Esophagus (tissue), 2 donors: ENCODE data around the gene CDC42BPA. TPM values are rescaled to one million over a fixed set of nuclear protein-coding genes. Genes with fewer than 3 reads are reported as not detected.

Experiments used
- H3K27ac ChIP-seq, 2 donors: one replicate each; pipeline ENCODE4 v1.5.1; 2013; ENCODE audit warnings: low read depth in 2 of 2, mild to moderate bottlenecking in 2 of 2, inconsistent platforms in 1 of 2, low read length in 1 of 2, moderate library complexity in 1 of 2
- H3K27me3 ChIP-seq, 2 donors: one replicate each; pipeline ENCODE4 v1.6.1; 2013; ENCODE audit warnings: low read length in 2 of 2, control low read depth in 1 of 2, mild to moderate bottlenecking in 1 of 2; ENCODE audit not compliant: insufficient read depth in 2 of 2, control insufficient read depth in 1 of 2
- H3K36me3 ChIP-seq, 2 donors: one replicate each; pipeline ENCODE4 v1.6.1; 2013; ENCODE audit warnings: low read length in 1 of 2; ENCODE audit not compliant: control insufficient read depth in 2 of 2, insufficient read depth in 2 of 2
- H3K4me1 ChIP-seq, 2 donors: one replicate each; pipeline ENCODE4 v1.6.1; 2013; ENCODE audit warnings: low read length in 1 of 2; ENCODE audit not compliant: control insufficient read depth in 2 of 2, insufficient read depth in 2 of 2
- H3K4me3 ChIP-seq, 2 donors: one replicate each; pipeline ENCODE4 v1.5.1; 2013; ENCODE audit warnings: low read length in 2 of 2, mild to moderate bottlenecking in 2 of 2, low read depth in 1 of 2, moderate library complexity in 1 of 2
- H3K9me3 ChIP-seq, 2 donors: one replicate each; pipeline ENCODE4 v1.6.1; 2013; ENCODE audit warnings: mild to moderate bottlenecking in 2 of 2, low read depth in 1 of 2, low read length in 1 of 2, moderate library complexity in 1 of 2; ENCODE audit not compliant: control insufficient read depth in 2 of 2, insufficient read depth in 1 of 2
- WGBS, 2 donors: extraction: QIAGEN DNeasy Blood & Tissue Kit; methylation state at CpG; one replicate each; pipeline ENCODE4 v1.1.7; 2013; 5-methylcytosine and 5-hydroxymethylcytosine counted together
- polyA plus RNA-seq, 2 donors: library from polyadenylated mRNA; stranded (reverse); fragments of 200-250 nt; gene quantifications; one replicate each; pipeline ENCODE4 v1.2.3, GENCODE V29; 2013
- donor health status: healthy with polysubstance abuse.
- donor health status: Bipolar disorder and iron deficiency.

CDC42BPA gene
- polyA plus RNA-seq, 2 donors: 2.5 to 3.6 TPM

DNA sequence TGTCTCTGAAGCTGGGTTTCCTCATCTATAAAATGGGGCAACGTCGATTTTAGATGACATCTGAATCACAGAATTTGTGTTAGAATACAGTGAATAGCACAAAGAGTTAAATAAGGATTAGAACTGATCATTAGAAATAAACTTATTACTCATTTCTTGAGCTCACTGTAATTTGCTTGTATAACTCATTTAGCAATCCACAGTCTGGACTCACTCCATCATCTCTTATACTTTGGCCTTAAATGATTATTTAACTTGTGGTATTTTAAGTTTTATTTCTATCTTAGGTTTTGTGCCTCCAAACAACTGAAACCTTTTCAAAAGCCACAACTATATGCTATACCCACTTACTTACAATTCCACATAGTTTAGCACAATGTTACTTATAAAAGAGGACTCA is 128.0 kb downstream of the CDC42BPA start:
- WGBS, 2 donors: 93 to 94% methylated on average over 2 of the region's 2 CpGs
- Histone ChIP-seq H3K9me3 (no peaks in the 10 kb centered on the region), H3K4me1 (no peaks in the 10 kb centered on the region), H3K4me3 (no peak overlapping the region), H3K36me3 (no peaks in the 10 kb centered on the region), H3K27ac (no peak overlapping the region), H3K27me3 (no peaks in the 10 kb centered on the region)

DNA sequence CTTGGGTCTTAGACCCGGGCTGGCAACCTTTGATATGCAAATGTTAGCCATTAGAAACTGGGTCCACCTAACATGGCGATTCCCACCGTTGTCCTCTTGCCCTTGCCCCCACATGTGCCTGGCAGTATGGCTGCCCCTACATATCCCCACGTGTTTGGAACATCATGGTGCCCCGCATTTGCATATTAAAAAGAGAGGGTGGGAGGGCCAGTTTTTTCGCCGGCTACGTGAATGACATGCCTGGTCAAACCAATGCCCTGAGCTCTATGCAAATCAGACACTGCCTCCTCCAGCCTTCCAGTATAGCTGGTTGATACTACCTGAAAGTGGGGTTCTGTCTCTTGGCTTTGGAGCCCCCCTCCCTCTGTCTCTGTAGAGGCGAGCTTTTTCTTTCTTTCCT is 133.0 kb downstream of the CDC42BPA start:
- Histone ChIP-seq H3K36me3 (no peaks in the 10 kb centered on the region), H3K4me3 (no peak overlapping the region), H3K4me1 (no peaks in the 10 kb centered on the region), H3K9me3 (no peaks in the 10 kb centered on the region), H3K27me3 (no peaks in the 10 kb centered on the region), H3K27ac (no peak overlapping the region)
- WGBS, 2 donors: 82 to 93% methylated on average over 9 of the region's 9 CpGs

DNA sequence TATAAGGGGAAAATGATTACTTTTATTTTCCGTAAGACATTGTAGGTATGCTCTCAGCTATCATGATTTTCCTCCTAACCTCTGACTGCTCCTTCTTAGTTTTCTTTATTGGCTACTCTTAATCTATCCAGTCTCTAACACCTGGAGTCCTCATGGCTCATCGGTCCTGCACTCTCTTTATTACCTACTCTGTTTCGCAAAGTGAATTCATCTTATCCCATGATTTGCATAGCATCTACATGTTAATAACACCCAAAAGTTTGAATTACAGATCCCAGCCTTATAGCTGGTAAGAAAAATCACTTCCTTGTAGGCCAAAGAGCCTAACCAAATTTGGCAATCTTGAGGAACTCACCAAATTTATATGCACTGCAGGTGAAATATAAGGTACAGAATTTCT is 136.3 kb downstream of the CDC42BPA start:
- WGBS, 2 donors: 93 to 98% methylated on average over 3 of the region's 3 CpGs
- H3K27ac ChIP-seq: no peak overlapping the region
- H3K4me1 ChIP-seq: no peaks in the 10 kb centered on the region
- no peaks in the 10 kb centered on the region for H3K36me3 ChIP-seq
- no peaks in the 10 kb centered on the region for H3K9me3 ChIP-seq
- H3K27me3 ChIP-seq: no peaks in the 10 kb centered on the region
- H3K4me3 ChIP-seq: no peak overlapping the region

DNA sequence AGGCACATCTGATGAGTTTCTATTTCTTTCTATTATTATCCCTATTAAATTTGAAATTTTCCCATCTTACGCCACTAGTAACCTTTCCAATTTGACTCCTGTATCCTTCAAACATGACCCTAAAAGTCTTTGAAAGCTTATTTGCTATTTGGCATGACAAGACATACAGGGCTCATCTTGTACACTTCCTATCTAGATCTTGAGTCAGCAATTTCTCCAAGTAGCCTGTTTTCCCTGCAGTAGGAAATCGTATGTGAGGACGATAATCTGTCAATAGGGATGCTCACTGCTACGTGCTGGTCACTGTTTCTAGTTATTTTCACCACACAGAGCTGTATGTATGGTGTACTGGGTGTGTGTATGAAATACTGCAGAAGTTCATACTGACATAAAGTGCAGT is 142.7 kb downstream of the CDC42BPA start:
- Histone ChIP-seq H3K4me3 (no peak overlapping the region), H3K27ac (no peak overlapping the region), H3K27me3 (no peaks in the 10 kb centered on the region), H3K9me3 (no peaks in the 10 kb centered on the region), H3K4me1 (no peaks in the 10 kb centered on the region), H3K36me3 (no peaks in the 10 kb centered on the region)
- 90 to 92% methylated on average over 4 of the region's 4 CpGs for WGBS, 2 donors

DNA sequence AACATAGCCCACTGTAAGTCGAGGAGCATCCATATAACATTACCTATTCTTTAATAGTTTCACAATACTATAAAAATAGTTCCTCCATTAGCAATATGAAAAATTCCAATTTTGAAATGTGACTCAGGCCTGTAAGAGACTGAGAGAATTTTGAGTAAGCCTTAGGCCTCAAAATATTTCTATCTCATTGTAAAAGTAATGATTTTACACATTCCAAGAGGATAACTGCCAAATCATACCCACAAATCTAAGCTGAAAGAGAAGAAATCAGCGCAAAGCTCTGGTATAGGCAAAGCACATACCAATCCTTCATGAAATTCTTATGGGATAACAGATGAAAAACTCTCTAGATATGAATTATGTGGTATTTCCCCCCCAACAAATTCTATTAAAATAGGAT is 144.1 kb downstream of the CDC42BPA start:
- no peak overlapping the region for H3K27ac ChIP-seq
- no peaks in the 10 kb centered on the region for H3K9me3 ChIP-seq
- H3K27me3 ChIP-seq: no peaks in the 10 kb centered on the region
- H3K36me3 ChIP-seq: no peaks in the 10 kb centered on the region
- H3K4me3 ChIP-seq: no peak overlapping the region
- 93 to 94% methylated on average over 2 of the region's 2 CpGs for WGBS, 2 donors
- H3K4me1 ChIP-seq: no peaks in the 10 kb centered on the region

DNA sequence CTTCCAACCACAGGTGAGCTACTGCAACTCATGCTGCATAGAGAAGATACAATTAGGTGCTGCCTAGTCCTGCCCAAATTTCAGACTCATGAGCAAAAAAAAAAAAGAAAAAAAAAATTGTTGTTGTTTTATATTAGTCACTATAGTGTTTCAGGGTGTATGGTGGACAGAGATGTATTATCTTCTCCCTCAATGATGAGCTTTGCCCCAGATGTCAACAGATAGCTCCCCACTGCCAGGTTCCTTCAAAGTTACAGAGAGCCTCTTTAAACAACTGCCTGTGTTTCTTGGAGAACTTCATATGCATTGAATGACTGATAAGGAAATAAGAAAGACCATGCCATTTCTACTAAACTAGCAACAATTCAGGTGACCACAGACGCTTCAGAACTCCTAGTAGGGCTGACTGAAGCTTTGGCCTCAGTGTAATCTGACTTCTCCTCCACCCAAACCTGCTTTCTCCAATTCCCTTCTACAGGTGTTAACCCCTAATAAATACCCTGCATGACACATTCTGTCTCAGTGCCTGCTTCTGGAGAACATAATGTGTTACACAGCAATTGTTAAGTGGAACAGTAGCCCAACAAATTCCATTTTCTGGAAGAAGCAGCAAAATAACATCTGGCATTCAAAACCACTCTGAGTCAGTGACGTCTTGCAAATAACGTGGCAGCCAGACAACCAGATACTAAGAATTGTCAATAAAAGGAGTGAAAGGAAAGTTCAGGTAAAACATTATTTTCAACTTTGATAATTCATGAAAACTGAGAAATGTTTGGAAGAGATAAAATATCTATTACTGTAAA is 147.7 kb downstream of the CDC42BPA start:
- no peaks in the 10 kb centered on the region for H3K36me3 ChIP-seq
- no peak overlapping the region for H3K27ac ChIP-seq
- no peaks in the 10 kb centered on the region for H3K4me1 ChIP-seq
- H3K9me3 ChIP-seq: no peaks in the 10 kb centered on the region
- H3K4me3 ChIP-seq: no peak overlapping the region
- H3K27me3 ChIP-seq: no peaks in the 10 kb centered on the region
- 76 to 77% methylated on average over 3 of the region's 3 CpGs for WGBS, 2 donors

DNA sequence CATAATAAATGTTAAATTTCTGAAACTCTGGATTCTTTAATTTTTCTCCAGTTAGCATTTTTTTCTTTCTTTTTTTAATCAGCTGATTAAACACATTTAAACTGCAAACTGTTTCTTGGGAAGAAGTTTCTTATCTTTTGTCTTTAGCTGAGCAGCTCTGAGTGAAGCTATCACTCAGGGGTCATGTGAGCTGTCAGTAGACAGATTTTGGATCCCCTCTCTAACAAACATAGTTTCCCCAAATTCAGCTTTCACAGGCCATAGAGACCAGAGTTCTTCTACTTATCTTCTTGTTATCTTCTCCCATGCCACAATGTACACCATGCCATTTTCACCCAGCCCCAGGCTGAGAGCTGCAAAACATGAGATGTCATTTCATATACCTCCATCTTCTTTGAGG is 148.9 kb downstream of the CDC42BPA start:
- Histone ChIP-seq H3K27ac (no peak overlapping the region), H3K4me1 (no peaks in the 10 kb centered on the region), H3K36me3 (no peaks in the 10 kb centered on the region), H3K4me3 (no peak overlapping the region), H3K9me3 (no peaks in the 10 kb centered on the region), H3K27me3 (no peaks in the 10 kb centered on the region)

DNA sequence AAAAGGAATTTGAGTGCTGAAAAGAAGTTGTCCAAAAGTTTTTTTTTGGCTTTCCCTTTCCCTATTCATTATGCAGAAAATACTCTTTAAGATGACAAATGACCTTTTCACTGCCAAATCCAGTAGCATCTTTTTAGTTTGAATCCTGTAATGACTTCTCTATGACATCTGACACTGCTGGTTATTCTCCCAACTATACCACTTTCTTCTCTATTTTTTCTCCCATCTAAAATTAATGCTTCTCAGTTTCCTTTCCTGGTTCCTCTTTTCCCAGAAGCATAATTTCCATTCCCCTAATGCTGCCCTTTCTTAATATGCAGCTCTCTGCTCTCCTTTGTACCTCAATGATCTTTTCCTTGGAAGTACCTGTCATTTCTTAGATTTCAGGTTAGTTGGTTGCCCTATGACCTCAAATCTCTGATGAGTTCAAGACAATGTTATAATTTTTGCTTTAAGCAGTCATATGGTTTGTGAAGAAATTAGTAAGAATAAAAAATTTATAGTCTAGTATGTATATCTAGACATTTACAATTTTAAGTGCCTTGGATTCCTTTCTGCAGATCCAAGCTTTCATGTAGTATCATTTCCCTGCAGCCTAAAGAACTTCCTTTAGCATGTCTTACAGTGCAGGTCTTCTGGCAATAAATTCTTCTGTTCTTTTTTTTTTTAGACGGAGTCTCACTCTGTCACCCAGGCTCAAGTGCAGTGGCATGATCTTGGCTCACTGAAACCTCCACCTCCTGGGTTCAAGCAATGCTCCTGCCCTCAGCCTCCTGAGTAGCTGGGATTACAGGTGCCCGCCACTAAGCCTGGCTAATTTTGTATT is 150.8 kb downstream of the CDC42BPA start:
- no peak overlapping the region for H3K27ac ChIP-seq
- H3K4me3 ChIP-seq: no peak overlapping the region
- H3K27me3 ChIP-seq: no peaks in the 10 kb centered on the region
- H3K9me3 ChIP-seq: no peaks in the 10 kb centered on the region
- H3K36me3 ChIP-seq: no peaks in the 10 kb centered on the region
- 78 to 87% methylated on average over 2 of the region's 2 CpGs for WGBS, 2 donors
- no peaks in the 10 kb centered on the region for H3K4me1 ChIP-seq

DNA sequence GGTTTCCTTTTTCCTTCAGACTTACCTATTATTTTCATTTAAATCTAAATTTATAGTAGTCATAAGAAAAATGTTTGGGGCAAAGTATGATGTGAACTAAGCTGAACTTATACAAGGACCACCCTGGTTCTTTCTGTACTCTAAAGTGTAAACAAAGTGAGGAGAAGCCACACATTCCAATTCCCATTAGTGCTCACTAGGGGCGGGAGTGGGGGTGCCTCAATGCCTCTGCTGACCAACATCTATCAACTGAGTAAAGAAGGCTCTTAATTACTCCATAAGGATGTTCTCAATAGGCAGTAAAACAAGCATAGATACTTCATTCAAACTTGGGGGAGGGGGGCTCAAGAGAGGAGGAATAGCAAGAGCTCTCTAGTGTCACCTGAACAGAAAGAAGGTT is 151.7 kb downstream of the CDC42BPA start:
- no peaks in the 10 kb centered on the region for H3K9me3 ChIP-seq
- no peaks in the 10 kb centered on the region for H3K4me1 ChIP-seq
- no peak overlapping the region for H3K4me3 ChIP-seq
- H3K27ac ChIP-seq: no peak overlapping the region
- 90 to 92% methylated on average over 1 of the region's 1 CpG for WGBS, 2 donors
- H3K36me3 ChIP-seq: no peaks in the 10 kb centered on the region
- H3K27me3 ChIP-seq: no peaks in the 10 kb centered on the region

DNA sequence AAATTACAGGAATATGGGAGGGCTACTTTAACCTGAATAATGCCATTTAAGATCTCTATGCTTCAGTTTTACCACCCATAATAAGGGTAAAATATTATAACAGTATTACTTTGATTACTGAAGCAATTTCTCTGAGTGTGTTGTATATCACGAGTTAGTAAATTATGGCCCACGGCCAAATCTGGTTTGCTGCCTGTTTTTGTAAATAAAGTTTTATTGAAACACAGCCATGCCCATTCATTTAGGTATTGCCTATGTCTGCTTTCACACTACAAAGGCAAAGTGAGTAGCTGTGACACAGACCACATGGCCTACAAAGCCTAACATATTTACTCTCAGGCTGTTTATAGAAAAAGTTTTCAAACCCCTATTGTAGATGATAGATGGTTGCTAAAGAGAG is 156.8 kb downstream of the CDC42BPA start:
- Histone ChIP-seq H3K36me3 (no peaks in the 10 kb centered on the region), H3K4me1 (no peaks in the 10 kb centered on the region), H3K9me3 (no peaks in the 10 kb centered on the region), H3K27ac (no peak overlapping the region), H3K4me3 (no peak overlapping the region), H3K27me3 (no peaks in the 10 kb centered on the region)
- WGBS, 2 donors: 44 to 60% methylated on average over 2 of the region's 2 CpGs
